ENCODE measurements around the gene PITPNM2.

PITPNM2 gene

GRCh38 chr12:123143736-123144461, 7.0 kb downstream of the PITPNM2 start:
- DNase-seq (ENCODE audit: low read depth in 3 of 3), result no peak

- no peak for DNase-seq (ENCODE audit: low read depth in 3 of 3)
These were observed 7.8 kb downstream of the PITPNM2 start for GRCh38 chr12:123142921-123143735.

GRCh38 chr12:123142518-123142840, 8.4 kb downstream of the PITPNM2 start:
- no peak for DNase-seq (ENCODE audit: low read depth in 3 of 3)

- no peak for DNase-seq (ENCODE audit: low read depth in 3 of 3)
These were observed 9.0 kb downstream of the PITPNM2 start for GRCh38 chr12:123141615-123142517.

GRCh38 chr12:123140676-123141614, 9.9 kb downstream of the PITPNM2 start:
- DNase-seq (ENCODE audit: low read depth in 3 of 3), result no peak

GRCh38 chr12:123139926-123140675, 10.8 kb downstream of the PITPNM2 start:
- no peak for DNase-seq (ENCODE audit: low read depth in 3 of 3)

- no peak for DNase-seq (ENCODE audit: low read depth in 3 of 3)
These were observed 15.2 kb downstream of the PITPNM2 start for GRCh38 chr12:123135688-123136087.

GRCh38 chr12:123134826-123135225, 16.1 kb downstream of the PITPNM2 start:
- no peak for DNase-seq (ENCODE audit: low read depth in 3 of 3)

- DNase-seq (ENCODE audit: low read depth in 3 of 3), result no peak
These were observed 16.6 kb downstream of the PITPNM2 start for GRCh38 chr12:123134271-123134671.

GRCh38 chr12:123133701-123134100, 17.2 kb downstream of the PITPNM2 start:
- DNase-seq (ENCODE audit: low read depth in 3 of 3), result no peak

GRCh38 chr12:123132951-123133619, 17.8 kb downstream of the PITPNM2 start:
- no peak for DNase-seq (ENCODE audit: low read depth in 3 of 3)

GRCh38 chr12:123131879-123132402, 18.9 kb downstream of the PITPNM2 start:
- no peak for DNase-seq (ENCODE audit: low read depth in 3 of 3)

- DNase-seq (ENCODE audit: low read depth in 3 of 3), result no peak
These were observed 19.5 kb downstream of the PITPNM2 start for GRCh38 chr12:123131291-123131832.

- DNase-seq (ENCODE audit: low read depth in 3 of 3), result no peak
These were observed 21.3 kb downstream of the PITPNM2 start for GRCh38 chr12:123129621-123130020.

- DNase-seq (ENCODE audit: low read depth in 3 of 3), result no peak
These were observed 23.8 kb downstream of the PITPNM2 start for GRCh38 chr12:123127182-123127495.

- DNase-seq (ENCODE audit: low read depth in 3 of 3), result no peak
These were observed 24.4 kb downstream of the PITPNM2 start for GRCh38 chr12:123126294-123127181.

- no peak for DNase-seq (ENCODE audit: low read depth in 3 of 3)
These were observed 28.3 kb downstream of the PITPNM2 start for GRCh38 chr12:123122626-123123025.

GRCh38 chr12:123121670-123122069, 29.2 kb downstream of the PITPNM2 start:
- DNase-seq (ENCODE audit: low read depth in 3 of 3), result no peak
